MM.1S (cell line): ENCODE data around the gene DDB1.
A peak's percentile ranks its signal among the peaks of the same experiment; 100 is the strongest.

Experiments
- DNase-seq: peaks from one replicate; pipeline ENCODE4 v3.0.0-alpha.2; 2015
- H2AFZ ChIP-seq: fragments of 300-600 bp; sonication (generic); 2 replicates; pipeline ENCODE4 v1.6.0; 2016; ENCODE audit warnings: antibody characterized with exemption, low read length
- H3F3A ChIP-seq: fragments of 300-600 bp; sonication (generic); 2 replicates; pipeline ENCODE4 v1.6.1; 2016; ENCODE audit warnings: mild to moderate bottlenecking, antibody characterized with exemption, low read length, moderate library complexity, mixed read lengths; ENCODE audit not compliant: insufficient read depth
- H3K27ac ChIP-seq: fragments of 300-600 bp; sonication (generic); 2 replicates; pipeline ENCODE4 v1.5.1; 2016; ENCODE audit warnings: mild to moderate bottlenecking, low read length
- H3K27me3 ChIP-seq: fragments of 300-600 bp; sonication (generic); replicated peaks from 2 replicates; pipeline ENCODE4 v1.6.0; 2016; ENCODE audit warnings: low read length; ENCODE audit not compliant: insufficient read depth
- H3K36me3 ChIP-seq: fragments of 300-600 bp; sonication (generic); replicated peaks from 2 replicates; pipeline ENCODE4 v1.6.1; 2016; ENCODE audit warnings: mild to moderate bottlenecking, low read length, mixed read lengths; ENCODE audit not compliant: insufficient read depth
- H3K4me1 ChIP-seq: fragments of 300-600 bp; sonication (generic); 2 replicates; pipeline ENCODE4 v1.6.1; 2016; ENCODE audit warnings: low read length, mixed read lengths
- H3K4me2 ChIP-seq: fragments of 300-600 bp; sonication (generic); 2 replicates; pipeline ENCODE4 v1.6.0; 2016; ENCODE audit warnings: low read depth, low read length
- H3K4me3 ChIP-seq: fragments of 300-600 bp; sonication (generic); 2 replicates; pipeline ENCODE4 v1.5.1; 2016; ENCODE audit warnings: low read length, mixed read lengths
- H3K79me2 ChIP-seq: fragments of 300-600 bp; sonication (generic); 2 replicates; pipeline ENCODE4 v1.6.1; 2016; ENCODE audit warnings: mixed run types, low read length, mixed read lengths
- H3K9ac ChIP-seq: fragments of 300-600 bp; sonication (generic); 2 replicates; pipeline ENCODE4 v1.6.1; 2016; ENCODE audit warnings: low read length, mixed read lengths
- H3K9me2 ChIP-seq: fragments of 300-600 bp; sonication (generic); replicated peaks from 2 replicates; pipeline ENCODE4 v1.6.1; 2016; ENCODE audit warnings: mild to moderate bottlenecking, low read length, mixed read lengths; ENCODE audit not compliant: insufficient read depth
- H3K9me3 ChIP-seq: fragments of 300-600 bp; sonication (generic); replicated peaks from 2 replicates; pipeline ENCODE4 v1.6.1; 2016; ENCODE audit warnings: mild to moderate bottlenecking, low read length, mixed read lengths; ENCODE audit not compliant: insufficient read depth
- H4K20me1 ChIP-seq: fragments of 300-600 bp; sonication (generic); 2 replicates; pipeline ENCODE4 v1.6.1; 2016; ENCODE audit warnings: mild to moderate bottlenecking, low read length, moderate library complexity, mixed read lengths; ENCODE audit not compliant: insufficient read depth
- EZH2 ChIP-seq: fragments of 300-600 bp; sonication (generic); optimal IDR thresholded peaks from 2 replicates; pipeline ENCODE3; 2017; ENCODE audit warnings: low read depth, mild to moderate bottlenecking, antibody characterized with exemption, low read length, mixed read lengths
- EZH2phosphoT487 ChIP-seq: fragments of 300-600 bp; sonication (generic); IDR thresholded peaks from 2 replicates; pipeline ENCODE4 v1.6.1; 2018; ENCODE audit warnings: antibody characterized with exemption, low read length
- TF ChIP-seq, protein P1 (sequence below): fragments of 300-600 bp; sonication (generic); IDR thresholded peaks from 2 replicates; pipeline ENCODE4 v1.5.1; 2016; ENCODE audit warnings: antibody characterized with exemption, low read length, mixed read lengths

Gene DDB1

GRCh38 chr11:61287338-61287977 is 45.4 kb downstream of the DDB1 start:
- DNase-seq = no peak
- Histone ChIP-seq H3K27me3 (peaks cover 6% of the 10 kb centered on the region), H3K27ac (no peak overlapping the region), H2AFZ (no peak overlapping the region), H3K9me3 (no peaks in the 10 kb centered on the region), H3K9ac (no peak overlapping the region), H3K4me3 (no peak overlapping the region), H3K4me2 (no peak overlapping the region), H3K36me3 (no peaks in the 10 kb centered on the region), H4K20me1 (no peaks in the 10 kb centered on the region), H3F3A (no peaks in the 10 kb centered on the region), H3K79me2 (no peaks in the 10 kb centered on the region), H3K9me2 (no peaks in the 10 kb centered on the region), H3K4me1 (no peaks in the 10 kb centered on the region)
- TF ChIP-seq EZH2 = no peak

DNA sequence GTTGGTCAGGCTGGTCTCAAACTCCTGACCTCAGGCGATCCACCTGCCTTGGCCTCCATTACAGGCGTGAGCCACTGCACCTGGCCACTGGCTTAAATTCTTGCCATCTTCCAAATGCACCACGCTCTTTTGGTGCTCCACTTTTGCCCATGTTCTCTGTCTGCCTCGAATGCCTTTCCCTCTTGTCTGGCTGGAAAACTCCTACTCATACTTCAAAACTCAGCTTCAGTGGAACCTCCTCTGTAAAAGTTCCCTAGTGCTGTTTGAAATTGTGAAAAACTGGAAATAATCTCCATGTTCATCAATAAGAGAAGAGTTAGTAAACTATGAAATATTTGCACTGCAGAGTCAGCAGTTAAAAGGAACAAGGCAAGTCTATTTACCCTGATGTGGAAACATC is 49.3 kb downstream of the DDB1 start:
- H3K9ac ChIP-seq = no peak overlapping the region
- H4K20me1 ChIP-seq = no peaks in the 10 kb centered on the region
- H3K9me2 ChIP-seq = no peaks in the 10 kb centered on the region
- no peaks in the 10 kb centered on the region for H3K4me1 ChIP-seq
- H3K27me3 ChIP-seq = no peaks in the 10 kb centered on the region
- H3K4me3 ChIP-seq = no peak overlapping the region
- H2AFZ ChIP-seq = no peak overlapping the region
- no peaks in the 10 kb centered on the region for H3K36me3 ChIP-seq
- no peaks in the 10 kb centered on the region for H3K79me2 ChIP-seq
- no peak overlapping the region for H3K27ac ChIP-seq
- no peaks in the 10 kb centered on the region for H3K9me3 ChIP-seq
- DNase-seq = no peak
- no peaks in the 10 kb centered on the region for H3F3A ChIP-seq
- no peak overlapping the region for H3K4me2 ChIP-seq
- TF ChIP-seq, protein P1, sequence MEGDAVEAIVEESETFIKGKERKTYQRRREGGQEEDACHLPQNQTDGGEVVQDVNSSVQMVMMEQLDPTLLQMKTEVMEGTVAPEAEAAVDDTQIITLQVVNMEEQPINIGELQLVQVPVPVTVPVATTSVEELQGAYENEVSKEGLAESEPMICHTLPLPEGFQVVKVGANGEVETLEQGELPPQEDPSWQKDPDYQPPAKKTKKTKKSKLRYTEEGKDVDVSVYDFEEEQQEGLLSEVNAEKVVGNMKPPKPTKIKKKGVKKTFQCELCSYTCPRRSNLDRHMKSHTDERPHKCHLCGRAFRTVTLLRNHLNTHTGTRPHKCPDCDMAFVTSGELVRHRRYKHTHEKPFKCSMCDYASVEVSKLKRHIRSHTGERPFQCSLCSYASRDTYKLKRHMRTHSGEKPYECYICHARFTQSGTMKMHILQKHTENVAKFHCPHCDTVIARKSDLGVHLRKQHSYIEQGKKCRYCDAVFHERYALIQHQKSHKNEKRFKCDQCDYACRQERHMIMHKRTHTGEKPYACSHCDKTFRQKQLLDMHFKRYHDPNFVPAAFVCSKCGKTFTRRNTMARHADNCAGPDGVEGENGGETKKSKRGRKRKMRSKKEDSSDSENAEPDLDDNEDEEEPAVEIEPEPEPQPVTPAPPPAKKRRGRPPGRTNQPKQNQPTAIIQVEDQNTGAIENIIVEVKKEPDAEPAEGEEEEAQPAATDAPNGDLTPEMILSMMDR = no peak
- TF ChIP-seq EZH2phosphoT487 (no peak), EZH2 (no peak)

GRCh38 chr11:61281581-61282250 is 51.2 kb downstream of the DDB1 start:
- no peak overlapping the region for H3K4me3 ChIP-seq
- no peaks in the 10 kb centered on the region for H3F3A ChIP-seq
- peaks cover 4% of the 10 kb centered on the region; the same call in 1 of the 2 replicates for H3K4me1 ChIP-seq
- no peak overlapping the region for H3K27ac ChIP-seq
- no peak for DNase-seq
- H3K79me2 ChIP-seq = no peaks in the 10 kb centered on the region
- H3K9me2 ChIP-seq = no peaks in the 10 kb centered on the region
- no peak overlapping the region for H3K9ac ChIP-seq
- H3K4me2 ChIP-seq = peak overlapping the region; percentile 35
- no peak overlapping the region for H2AFZ ChIP-seq
- H3K27me3 ChIP-seq = peaks cover 9% of the 10 kb centered on the region
- no peaks in the 10 kb centered on the region for H4K20me1 ChIP-seq
- TF ChIP-seq EZH2 (no peak), EZH2phosphoT487 (no peak)
- TF ChIP-seq, protein P1 = no peak
- no peaks in the 10 kb centered on the region for H3K9me3 ChIP-seq
- no peaks in the 10 kb centered on the region for H3K36me3 ChIP-seq
